A549 treated with CORT108297 at 1 μM for 4 hours (cell line): ENCODE results near the gene FSHR. TPM values are rescaled to one million over a fixed set of nuclear protein-coding genes. Genes with fewer than 3 reads are reported as not detected.

ENCODE experiments used
- total RNA-seq: library from RNA; stranded (reverse); fragments of 200-300 nt; extraction: Qiagen RNA extraction; gene quantifications from 5 replicates; pipeline ENCODE4 v1.2.3, GENCODE V29; 2022

Gene FSHR
- not detected in 5 replicates for total RNA-seq

GRCh38 chr2:49154140-49154539 is at the start of gene FSHR:
Gene FSHR (minus strand): TSS chr2:49154515. CDS start chr2:49154417, 98 bp downstream.

